DOHH2 (cell line): Measurements from ENCODE around the gene DENND1B.

Source experiments
- H3F3A ChIP-seq: fragments of 200-600 bp; sonication (generic), shearing (Covaris generic); 2 replicates; pipeline ENCODE4 v1.6.0; 2016; ENCODE audit warnings: antibody characterized with exemption, mild to moderate bottlenecking; ENCODE audit not compliant: control insufficient read depth, insufficient read depth
- H3K27ac ChIP-seq: fragments of 200-600 bp; sonication (generic); 2 replicates; pipeline ENCODE4 v1.5.1; 2014; ENCODE audit warnings: low read depth, mild to moderate bottlenecking, low read length, moderate library complexity
- H3K27me3 ChIP-seq: fragments of 200-600 bp; sonication (generic); 2 replicates; pipeline ENCODE4 v1.6.1; 2014; ENCODE audit warnings: mild to moderate bottlenecking, low read length, mixed read lengths; ENCODE audit not compliant: control insufficient read depth
- H3K36me3 ChIP-seq: fragments of 200-600 bp; sonication (generic); 2 replicates; pipeline ENCODE4 v1.6.1; 2014; ENCODE audit warnings: mild to moderate bottlenecking, low read length, moderate library complexity, mixed read lengths; ENCODE audit not compliant: control insufficient read depth
- H3K4me1 ChIP-seq: fragments of 200-600 bp; sonication (generic); 2 replicates; pipeline ENCODE4 v1.6.1; 2014; ENCODE audit warnings: mild to moderate bottlenecking, low read length, mixed read lengths; ENCODE audit not compliant: control insufficient read depth
- H3K4me2 ChIP-seq: fragments of 200-600 bp; sonication (generic); 2 replicates; pipeline ENCODE4 v1.6.0; 2014; ENCODE audit warnings: mild to moderate bottlenecking, low read length, moderate library complexity
- H3K4me3 ChIP-seq: fragments of 200-600 bp; sonication (generic); 2 replicates; pipeline ENCODE4 v1.5.1; 2014; ENCODE audit warnings: mild to moderate bottlenecking, low read length, mixed read lengths
- H3K79me2 ChIP-seq: fragments of 200-600 bp; sonication (generic); 2 replicates; pipeline ENCODE4 v1.6.1; 2014; ENCODE audit warnings: mild to moderate bottlenecking, low read length, mixed read lengths; ENCODE audit not compliant: control insufficient read depth
- H3K9me2 ChIP-seq: fragments of 200-600 bp; sonication (generic); replicated peaks from 2 replicates; pipeline ENCODE4 v1.6.1; 2014; ENCODE audit warnings: mild to moderate bottlenecking, low read length, mixed read lengths; ENCODE audit not compliant: control insufficient read depth
- H3K9me3 ChIP-seq: fragments of 200-600 bp; sonication (generic); 2 replicates; pipeline ENCODE4 v1.6.1; 2014; ENCODE audit warnings: antibody characterized with exemption, low read length, mixed read lengths; ENCODE audit not compliant: control insufficient read depth, insufficient read depth
- H4K20me1 ChIP-seq: fragments of 200-600 bp; sonication (generic); 2 replicates; pipeline ENCODE4 v1.6.0; 2014; ENCODE audit warnings: low read depth, mild to moderate bottlenecking, antibody characterized with exemption, low read length, moderate library complexity; ENCODE audit not compliant: control insufficient read depth, insufficient read depth
- CTCF ChIP-seq: fragments of 200-600 bp; sonication (generic); IDR thresholded peaks from one replicate; pipeline ENCODE4 v1.5.1; 2014; ENCODE audit warnings: antibody characterized with exemption, mild to moderate bottlenecking, low read depth, low read length; ENCODE audit not compliant: poor library complexity, severe bottlenecking
- EZH2phosphoT487 ChIP-seq: fragments of 200-600 bp; sonication (generic); IDR thresholded peaks from 2 replicates; pipeline ENCODE4 v1.6.1; 2017; ENCODE audit warnings: borderline replicate concordance, mild to moderate bottlenecking, antibody characterized with exemption, low read length, moderate library complexity, mixed read lengths

DENND1B gene

GRCh38 chr1:197807739-197808453 is 32.6 kb upstream of the DENND1B start:
- no peaks in the 10 kb centered on the region for H3K27me3 ChIP-seq
- no peaks in the 10 kb centered on the region for H3F3A ChIP-seq
- no peaks in the 10 kb centered on the region for H3K79me2 ChIP-seq
- H3K27ac ChIP-seq = no peak overlapping the region
- H3K4me1 ChIP-seq = no peaks in the 10 kb centered on the region
- H4K20me1 ChIP-seq = no peaks in the 10 kb centered on the region
- H3K36me3 ChIP-seq = no peaks in the 10 kb centered on the region
- H3K9me3 ChIP-seq = no peaks in the 10 kb centered on the region
- TF ChIP-seq CTCF = no peak
- no peak for TF ChIP-seq EZH2phosphoT487
- no peak overlapping the region for H3K4me3 ChIP-seq
- no peak overlapping the region for H3K4me2 ChIP-seq
- H3K9me2 ChIP-seq = no peaks in the 10 kb centered on the region

- Histone ChIP-seq H3K27me3 (no peaks in the 10 kb centered on the region), H4K20me1 (no peaks in the 10 kb centered on the region), H3K9me2 (no peaks in the 10 kb centered on the region), H3F3A (no peaks in the 10 kb centered on the region), H3K4me1 (no peaks in the 10 kb centered on the region), H3K27ac (no peak overlapping the region), H3K4me3 (no peak overlapping the region), H3K4me2 (no peak overlapping the region), H3K79me2 (no peaks in the 10 kb centered on the region), H3K36me3 (no peaks in the 10 kb centered on the region), H3K9me3 (no peaks in the 10 kb centered on the region)
- no peak for TF ChIP-seq EZH2phosphoT487
- no peak for TF ChIP-seq CTCF
Measured at GRCh38 chr1:197807216-197807615, 31.9 kb upstream of the DENND1B start.

- no peak overlapping the region for H3K4me2 ChIP-seq
- no peaks in the 10 kb centered on the region for H3K27me3 ChIP-seq
- H3K9me3 ChIP-seq = peaks cover 2% of the 10 kb centered on the region; the same call in 1 of the 2 replicates
- H3K4me1 ChIP-seq = no peaks in the 10 kb centered on the region
- H3K79me2 ChIP-seq = no peaks in the 10 kb centered on the region
- no peak overlapping the region for H3K4me3 ChIP-seq
- H3K36me3 ChIP-seq = no peaks in the 10 kb centered on the region
- no peaks in the 10 kb centered on the region for H3K9me2 ChIP-seq
- H4K20me1 ChIP-seq = no peaks in the 10 kb centered on the region
- no peak overlapping the region for H3K27ac ChIP-seq
- H3F3A ChIP-seq = no peaks in the 10 kb centered on the region
- TF ChIP-seq EZH2phosphoT487 (no peak), CTCF (no peak)
Measured at GRCh38 chr1:197806718-197807117, 31.4 kb upstream of the DENND1B start.
